H9 (cell line): ENCODE measurements around the gene AHDC1. TPM values are rescaled to one million over a fixed set of nuclear protein-coding genes. Genes with fewer than 3 reads are reported as not detected.

ENCODE experiments used
- DNase-seq: peaks from one replicate; pipeline ENCODE4 v3.0.0-alpha.2; 2017
- H2AFZ ChIP-seq: one replicate; pipeline ENCODE4 v1.6.1; 2013; ENCODE audit warnings: mild to moderate bottlenecking, low read length, control low read depth, moderate library complexity
- H2AK5ac ChIP-seq: 2 replicates; pipeline ENCODE4 v1.6.1; 2013; ENCODE audit warnings: low read length, control low read depth, mixed read lengths; ENCODE audit not compliant: insufficient read length
- H2BK120ac ChIP-seq: one replicate; pipeline ENCODE4 v1.6.1; 2013; ENCODE audit warnings: low read depth, mild to moderate bottlenecking, low read length, control low read depth, inconsistent platforms; ENCODE audit not compliant: poor library complexity, severe bottlenecking
- H2BK12ac ChIP-seq: 2 replicates; pipeline ENCODE4 v1.6.1; 2013; ENCODE audit warnings: low read length, control low read depth, mixed read lengths, low read depth; ENCODE audit not compliant: insufficient read length
- H2BK15ac ChIP-seq: 2 replicates; pipeline ENCODE4 v1.6.1; 2013; ENCODE audit warnings: low read depth, low read length, control low read depth
- H2BK20ac ChIP-seq: one replicate; pipeline ENCODE4 v1.6.1; 2013; ENCODE audit warnings: low read depth, mild to moderate bottlenecking, low read length, control low read depth, inconsistent platforms; ENCODE audit not compliant: poor library complexity, severe bottlenecking
- H2BK5ac ChIP-seq: 2 replicates; pipeline ENCODE4 v1.6.1; 2013; ENCODE audit warnings: low read length, control low read depth, mixed read lengths; ENCODE audit not compliant: insufficient read length
- H3K14ac ChIP-seq: 2 replicates; pipeline ENCODE4 v1.6.1; 2013; ENCODE audit warnings: low read length, control low read depth; ENCODE audit not compliant: insufficient read depth
- H3K18ac ChIP-seq: 2 replicates; pipeline ENCODE4 v1.6.1; 2013; ENCODE audit warnings: low read depth, mild to moderate bottlenecking, mixed read lengths, low read length, control low read depth; ENCODE audit not compliant: insufficient read length
- H3K23ac ChIP-seq: 2 replicates; pipeline ENCODE4 v1.6.1; 2013; ENCODE audit warnings: low read length, control low read depth, mixed read lengths, low read depth; ENCODE audit not compliant: insufficient read length
- H3K23me2 ChIP-seq: 2 replicates; pipeline ENCODE4 v1.6.1; 2013; ENCODE audit warnings: low read depth, mild to moderate bottlenecking, mixed read lengths, low read length, control low read depth; ENCODE audit not compliant: insufficient read length, poor library complexity, severe bottlenecking
- H3K27ac ChIP-seq: 2 replicates; pipeline ENCODE4 v1.5.1; 2013; ENCODE audit warnings: low read length, control low read depth, mixed read lengths, low read depth; ENCODE audit not compliant: insufficient read length
- H3K27me3 ChIP-seq: 2 replicates; pipeline ENCODE4 v1.6.1; 2013; ENCODE audit warnings: low read length, control low read depth, inconsistent platforms; ENCODE audit not compliant: insufficient read depth
- H3K4ac ChIP-seq: 2 replicates; pipeline ENCODE4 v1.6.1; 2013; ENCODE audit warnings: low read depth, mild to moderate bottlenecking, control low read depth, inconsistent platforms, low read length, moderate library complexity
- H3K4me1 ChIP-seq: 2 replicates; pipeline ENCODE4 v1.6.1; 2013; ENCODE audit warnings: low read length, control low read depth, inconsistent platforms; ENCODE audit not compliant: insufficient read depth
- H3K4me2 ChIP-seq: 2 replicates; pipeline ENCODE4 v1.6.1; 2013; ENCODE audit warnings: low read length, control low read depth, mixed read lengths; ENCODE audit not compliant: insufficient read length, insufficient read depth
- H3K56ac ChIP-seq: 2 replicates; pipeline ENCODE4 v1.6.1; 2013; ENCODE audit warnings: low read depth, mild to moderate bottlenecking, mixed read lengths, low read length, control low read depth; ENCODE audit not compliant: insufficient read length
- H3K79me1 ChIP-seq: 2 replicates; pipeline ENCODE4 v1.6.1; 2013; ENCODE audit warnings: low read depth, mild to moderate bottlenecking, moderate library complexity, low read length, control low read depth, inconsistent platforms; ENCODE audit not compliant: insufficient read depth, poor library complexity, severe bottlenecking
- H3K79me2 ChIP-seq: 2 replicates; pipeline ENCODE4 v1.6.1; 2013; ENCODE audit warnings: low read length, control low read depth, inconsistent platforms; ENCODE audit not compliant: insufficient read depth
- H3K9ac ChIP-seq: 2 replicates; pipeline ENCODE4 v1.6.1; 2013; ENCODE audit warnings: low read length, control low read depth, mixed read lengths; ENCODE audit not compliant: insufficient read length; ENCODE audit errors: extremely low read depth
- H3K9me3 ChIP-seq: one replicate; pipeline ENCODE4 v1.6.1; 2013; ENCODE audit warnings: low read depth, low read length, inconsistent platforms; ENCODE audit not compliant: control insufficient read depth
- H3T11ph ChIP-seq: one replicate; pipeline ENCODE4 v1.6.1; 2013; ENCODE audit warnings: mild to moderate bottlenecking, low read length, control low read depth, inconsistent platforms
- H4K20me1 ChIP-seq: one replicate; pipeline ENCODE4 v1.6.1; 2013; ENCODE audit not compliant: control insufficient read depth, insufficient read length, insufficient read depth
- H4K5ac ChIP-seq: 2 replicates; pipeline ENCODE4 v1.6.1; 2013; ENCODE audit warnings: low read depth, mild to moderate bottlenecking, mixed read lengths, low read length, control low read depth; ENCODE audit not compliant: insufficient read length
- H4K8ac ChIP-seq: replicated peaks from 2 replicates; pipeline ENCODE4 v1.6.1; 2013; ENCODE audit warnings: low read length, control low read depth, mixed read lengths, low read depth; ENCODE audit not compliant: insufficient read length
- H4K91ac ChIP-seq: 2 replicates; pipeline ENCODE4 v1.6.1; 2013; ENCODE audit warnings: low read depth, mild to moderate bottlenecking, moderate library complexity, mixed read lengths, low read length, control low read depth; ENCODE audit not compliant: insufficient read length
- H3K27ac Mint-ChIP-seq, 3 experiments: 2 replicates in 2 of 3; 3 replicates in 1 of 3; pipeline ENCODE4 v1.8.0; 2020 to 2021; ENCODE audit warnings: mixed read lengths in 3 of 3, mild to moderate bottlenecking in 1 of 3, moderate library complexity in 1 of 3
- H3K27me3 Mint-ChIP-seq: 2 replicates; pipeline ENCODE4 v1.8.0; 2021; ENCODE audit warnings: low read depth, mild to moderate bottlenecking, moderate library complexity, mixed read lengths
- H3K36me3 Mint-ChIP-seq, 3 experiments: 2 replicates in 2 of 3; 3 replicates in 1 of 3; pipeline ENCODE4 v1.8.0; 2020 to 2021; ENCODE audit warnings: low read depth in 3 of 3, mixed read lengths in 3 of 3; ENCODE audit not compliant: insufficient read depth in 1 of 3
- H3K4me1 Mint-ChIP-seq, 2 experiments: 2 replicates each; pipeline ENCODE4 v1.8.0; 2020; ENCODE audit warnings: mixed read lengths in 2 of 2
- H3K4me3 Mint-ChIP-seq, 2 experiments: 2 replicates in 1 of 2; 3 replicates in 1 of 2; pipeline ENCODE4 v1.8.0; 2020 to 2021; ENCODE audit warnings: mild to moderate bottlenecking in 2 of 2, mixed read lengths in 2 of 2, moderate library complexity in 1 of 2
- H3K9me3 Mint-ChIP-seq, 2 experiments: 2 replicates in 1 of 2; 3 replicates in 1 of 2; pipeline ENCODE4 v1.8.0; 2020; ENCODE audit warnings: mild to moderate bottlenecking in 2 of 2, mixed read lengths in 2 of 2, moderate library complexity in 1 of 2
- WGBS: extraction: QIAGEN DNeasy Blood & Tissue Kit; methylation state at CpG from one replicate; pipeline ENCODE4 v1.1.7; 2013; ENCODE audit warnings: missing lambda C conversion rate, low lambda C conversion rate, mixed read lengths; ENCODE audit not compliant: insufficient read length; ENCODE audit errors: extremely low coverage; 5-methylcytosine and 5-hydroxymethylcytosine counted together
- total RNA-seq: library from RNA; stranded (reverse); gene quantifications from 2 replicates; pipeline ENCODE4 v1.2.1, GENCODE V29; 2021
- TF ChIP-seq, protein P1 (sequence below): fragments of 200-600 bp; sonication (generic); conservative IDR thresholded peaks from 3 replicates; pipeline ENCODE4 v1.8.0; 2021; ENCODE audit warnings: antibody characterized with exemption, mild to moderate bottlenecking

The AHDC1 gene
- total RNA-seq, 1 experiment from 2014 or later, result 29.4 TPM

DNA sequence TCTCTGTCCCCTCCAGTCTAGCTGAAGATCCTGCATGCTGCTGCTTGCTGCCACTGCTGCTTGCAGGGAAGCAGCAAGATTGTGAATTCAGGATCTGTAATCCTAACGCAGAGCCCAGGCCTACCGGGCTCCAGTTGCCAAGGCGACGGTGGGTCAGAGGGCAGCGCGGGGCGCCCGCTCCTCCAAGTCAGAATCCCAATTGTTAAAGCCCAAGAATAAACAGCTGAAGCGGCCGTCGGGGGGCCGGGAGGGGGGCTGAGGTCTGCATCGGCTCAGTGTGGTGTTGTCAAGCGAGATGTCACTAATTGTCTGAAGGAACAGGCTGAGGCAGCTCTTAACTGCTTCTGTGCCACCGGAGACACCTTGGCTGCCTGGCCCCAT, 36.8 kb downstream of the AHDC1 start:
- DNase-seq, result no peak
- no peaks in the 10 kb centered on the region for H3K27me3 ChIP-seq
- no peak overlapping the region for H4K91ac ChIP-seq
- no peak overlapping the region for H2AFZ ChIP-seq
- H2BK5ac ChIP-seq, result no peak overlapping the region
- Mint-ChIP-seq H3K4me1 (peaks cover 79 to 88% of the 10 kb centered on the region in 2 experiments), H3K9me3 (no peaks in the 10 kb centered on the region; a peak in 1 of 5 replicates), H3K27ac (no peak overlapping the region; a peak in 1 of 7 replicates), H3K4me3 (peak overlapping the region in 1 of 2 experiments; percentile 46; a peak in 1 of 5 replicates), H3K36me3 (no peaks in the 10 kb centered on the region), H3K27me3 (no peaks in the 10 kb centered on the region)
- H3K23ac ChIP-seq, result no peak overlapping the region
- no peak overlapping the region for H3T11ph ChIP-seq
- H4K20me1 ChIP-seq, result no peaks in the 10 kb centered on the region
- H3K4ac ChIP-seq, result no peak overlapping the region
- no peak overlapping the region for H3K18ac ChIP-seq
- no peak overlapping the region for H2AK5ac ChIP-seq
- H2BK15ac ChIP-seq, result no peak overlapping the region
- H2BK20ac ChIP-seq, result no peak overlapping the region
- no CpG with 5 or more reads among the region's 15 CpGs for WGBS
- peaks cover 23% of the 10 kb centered on the region for H3K4me1 ChIP-seq
- H2BK12ac ChIP-seq, result no peak overlapping the region
- TF ChIP-seq, protein P1, sequence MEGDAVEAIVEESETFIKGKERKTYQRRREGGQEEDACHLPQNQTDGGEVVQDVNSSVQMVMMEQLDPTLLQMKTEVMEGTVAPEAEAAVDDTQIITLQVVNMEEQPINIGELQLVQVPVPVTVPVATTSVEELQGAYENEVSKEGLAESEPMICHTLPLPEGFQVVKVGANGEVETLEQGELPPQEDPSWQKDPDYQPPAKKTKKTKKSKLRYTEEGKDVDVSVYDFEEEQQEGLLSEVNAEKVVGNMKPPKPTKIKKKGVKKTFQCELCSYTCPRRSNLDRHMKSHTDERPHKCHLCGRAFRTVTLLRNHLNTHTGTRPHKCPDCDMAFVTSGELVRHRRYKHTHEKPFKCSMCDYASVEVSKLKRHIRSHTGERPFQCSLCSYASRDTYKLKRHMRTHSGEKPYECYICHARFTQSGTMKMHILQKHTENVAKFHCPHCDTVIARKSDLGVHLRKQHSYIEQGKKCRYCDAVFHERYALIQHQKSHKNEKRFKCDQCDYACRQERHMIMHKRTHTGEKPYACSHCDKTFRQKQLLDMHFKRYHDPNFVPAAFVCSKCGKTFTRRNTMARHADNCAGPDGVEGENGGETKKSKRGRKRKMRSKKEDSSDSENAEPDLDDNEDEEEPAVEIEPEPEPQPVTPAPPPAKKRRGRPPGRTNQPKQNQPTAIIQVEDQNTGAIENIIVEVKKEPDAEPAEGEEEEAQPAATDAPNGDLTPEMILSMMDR, result no peak
- H4K8ac ChIP-seq, result no peak overlapping the region
- no peak overlapping the region for H3K56ac ChIP-seq
- no peak overlapping the region for H3K9ac ChIP-seq
- no peak overlapping the region for H3K27ac ChIP-seq
- no peak overlapping the region for H2BK120ac ChIP-seq
- no peaks in the 10 kb centered on the region for H3K79me2 ChIP-seq
- H3K79me1 ChIP-seq, result no peaks in the 10 kb centered on the region
- H4K5ac ChIP-seq, result no peak overlapping the region
- H3K9me3 ChIP-seq, result no peaks in the 10 kb centered on the region
- peaks cover 2% of the 10 kb centered on the region for H3K23me2 ChIP-seq
- H3K14ac ChIP-seq, result no peak overlapping the region
- no peak overlapping the region for H3K4me2 ChIP-seq
